ENCODE results near the gene ZBTB7B. TPM values are rescaled to one million over a fixed set of nuclear protein-coding genes. Genes with fewer than 3 reads are reported as not detected.

ZBTB7B gene
- total RNA-seq, 1 donor from 2014 or later = 77.6 TPM

GRCh38 chr1:155012776-155013602, 10.4 kb downstream of the ZBTB7B start:
- peaks cover 88% of the 10 kb centered on the region for H3K4me1 ChIP-seq
- intact Hi-C loops (cut with DNase I) = no loop called here
- H3K4me3 ChIP-seq = peak overlapping the region in 1 of 2 donors; percentile 17
- TF ChIP-seq POLR2AphosphoS5 (IDR thresholded peaks at IDR 0.05; ENCODE audit: insufficient read depth in 1 of 2, low read depth in 1 of 2) (no peak), POLR2A (IDR thresholded peaks at IDR 0.05) (no peak)
- TF ChIP-seq, protein P1, sequence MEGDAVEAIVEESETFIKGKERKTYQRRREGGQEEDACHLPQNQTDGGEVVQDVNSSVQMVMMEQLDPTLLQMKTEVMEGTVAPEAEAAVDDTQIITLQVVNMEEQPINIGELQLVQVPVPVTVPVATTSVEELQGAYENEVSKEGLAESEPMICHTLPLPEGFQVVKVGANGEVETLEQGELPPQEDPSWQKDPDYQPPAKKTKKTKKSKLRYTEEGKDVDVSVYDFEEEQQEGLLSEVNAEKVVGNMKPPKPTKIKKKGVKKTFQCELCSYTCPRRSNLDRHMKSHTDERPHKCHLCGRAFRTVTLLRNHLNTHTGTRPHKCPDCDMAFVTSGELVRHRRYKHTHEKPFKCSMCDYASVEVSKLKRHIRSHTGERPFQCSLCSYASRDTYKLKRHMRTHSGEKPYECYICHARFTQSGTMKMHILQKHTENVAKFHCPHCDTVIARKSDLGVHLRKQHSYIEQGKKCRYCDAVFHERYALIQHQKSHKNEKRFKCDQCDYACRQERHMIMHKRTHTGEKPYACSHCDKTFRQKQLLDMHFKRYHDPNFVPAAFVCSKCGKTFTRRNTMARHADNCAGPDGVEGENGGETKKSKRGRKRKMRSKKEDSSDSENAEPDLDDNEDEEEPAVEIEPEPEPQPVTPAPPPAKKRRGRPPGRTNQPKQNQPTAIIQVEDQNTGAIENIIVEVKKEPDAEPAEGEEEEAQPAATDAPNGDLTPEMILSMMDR (IDR thresholded peaks at IDR 0.05) = no peak
- H3K9me3 ChIP-seq = no peaks in the 10 kb centered on the region
- no peak for DNase-seq (ENCODE audit: extremely low spot score in 2 of 2)
- H3K27ac ChIP-seq = peak overlapping the region; percentile 99
- no peaks in the 10 kb centered on the region for H3K27me3 ChIP-seq
- H3K36me3 ChIP-seq = peaks cover 0 to 12% of the 10 kb centered on the region in 2 donors

DNA sequence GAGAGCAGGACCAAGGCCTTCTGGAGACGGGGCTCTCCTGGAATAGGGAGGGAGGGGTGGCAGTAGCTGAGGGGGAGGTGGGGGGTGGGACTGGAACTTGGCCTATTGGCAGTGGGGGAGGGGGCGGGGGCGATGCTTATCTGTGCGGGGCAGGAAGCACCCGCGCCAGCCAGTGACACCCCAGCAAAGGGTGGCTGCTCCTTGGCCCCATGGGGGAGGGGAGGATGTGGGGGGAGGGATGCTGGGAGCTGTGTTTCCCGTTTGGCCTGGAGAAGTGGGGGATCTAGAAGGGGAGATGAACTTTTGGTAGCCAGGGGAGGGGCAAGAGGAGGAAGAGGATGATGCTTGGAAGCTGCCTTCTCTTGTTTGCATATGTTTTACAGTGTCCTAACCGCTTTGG, 11.0 kb downstream of the ZBTB7B start:
- Histone ChIP-seq H3K9me3 (no peaks in the 10 kb centered on the region), H3K4me3 (no peak overlapping the region), H3K4me1 (peaks cover 88% of the 10 kb centered on the region), H3K36me3 (peaks cover 0 to 12% of the 10 kb centered on the region in 2 donors), H3K27ac (peak overlapping the region; percentile 99), H3K27me3 (no peaks in the 10 kb centered on the region)
- DNase-seq (ENCODE audit: extremely low spot score in 2 of 2) = no peak
- TF ChIP-seq, protein P1 (IDR thresholded peaks at IDR 0.05) = no peak
- TF ChIP-seq POLR2A (IDR thresholded peaks at IDR 0.05) (no peak), POLR2AphosphoS5 (IDR thresholded peaks at IDR 0.05; ENCODE audit: insufficient read depth in 1 of 2, low read depth in 1 of 2) (no peak)
- intact Hi-C loops (cut with DNase I) = no loop called here

GRCh38 chr1:155014709-155015508, 12.3 kb downstream of the ZBTB7B start:
- TF ChIP-seq POLR2A (IDR thresholded peaks at IDR 0.05) (no peak), POLR2AphosphoS5 (IDR thresholded peaks at IDR 0.05; ENCODE audit: insufficient read depth in 1 of 2, low read depth in 1 of 2) (no peak)
- TF ChIP-seq, protein P1 (IDR thresholded peaks at IDR 0.05) = no peak
- peak overlapping the region; percentile 99 for H3K27ac ChIP-seq
- peaks cover 0 to 12% of the 10 kb centered on the region in 2 donors for H3K36me3 ChIP-seq
- peaks cover 89% of the 10 kb centered on the region for H3K4me1 ChIP-seq
- no peak overlapping the region for H3K4me3 ChIP-seq
- H3K9me3 ChIP-seq = no peaks in the 10 kb centered on the region
- intact Hi-C loops (cut with DNase I) = loop anchor here (5.0 kb wide), 1 partner anchor 53 kb away; the partner anchor contains the start of gene PYGO2
- no peak for DNase-seq (ENCODE audit: extremely low spot score in 2 of 2)
- H3K27me3 ChIP-seq = no peaks in the 10 kb centered on the region

- no peaks in the 10 kb centered on the region for H3K9me3 ChIP-seq
- H3K4me1 ChIP-seq = peaks cover 82% of the 10 kb centered on the region
- H3K36me3 ChIP-seq = peaks cover 0 to 12% of the 10 kb centered on the region in 2 donors
- no peak for DNase-seq (ENCODE audit: extremely low spot score in 2 of 2)
- H3K27me3 ChIP-seq = no peaks in the 10 kb centered on the region
- peak overlapping the region; percentile 99 for H3K27ac ChIP-seq
- H3K4me3 ChIP-seq = no peak overlapping the region
- TF ChIP-seq, protein P1 (IDR thresholded peaks at IDR 0.05) = no peak
- TF ChIP-seq POLR2A (IDR thresholded peaks at IDR 0.05) (no peak), POLR2AphosphoS5 (IDR thresholded peaks at IDR 0.05; ENCODE audit: insufficient read depth in 1 of 2, low read depth in 1 of 2) (no peak)
- intact Hi-C loops (cut with DNase I) = loop anchor here (2.0 to 5.0 kb wide), 2 partner anchors 15 to 53 kb away; partner anchors contain the start of gene PYGO2
Measured at GRCh38 chr1:155015527-155016230, 13.1 kb downstream of the ZBTB7B start.
